ENCODE data around the gene GGT1.
"Not testable (repeated sequence)": the region's sequence is repeated elsewhere in the genome, so short reads cannot be mapped to it uniquely, and the experiment has no call there.

DNA sequence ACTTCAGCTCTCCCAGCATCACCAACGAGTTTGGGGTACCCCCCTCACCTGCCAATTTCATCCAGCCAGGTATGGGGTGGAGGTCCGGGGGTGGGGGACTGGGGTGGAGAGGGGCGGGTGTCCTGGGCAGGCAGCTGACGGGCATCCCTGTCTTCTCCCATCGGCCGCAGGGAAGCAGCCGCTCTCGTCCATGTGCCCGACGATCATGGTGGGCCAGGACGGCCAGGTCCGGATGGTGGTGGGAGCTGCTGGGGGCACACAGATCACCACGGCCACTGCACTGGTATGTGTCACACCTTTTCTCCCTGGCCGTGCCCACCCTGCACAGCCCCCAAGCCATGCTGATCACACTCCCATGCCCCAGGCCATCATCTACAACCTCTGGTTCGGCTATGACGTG is 24.9 kb downstream of the GGT1 start:
- TF ChIP-seq, protein P1, sequence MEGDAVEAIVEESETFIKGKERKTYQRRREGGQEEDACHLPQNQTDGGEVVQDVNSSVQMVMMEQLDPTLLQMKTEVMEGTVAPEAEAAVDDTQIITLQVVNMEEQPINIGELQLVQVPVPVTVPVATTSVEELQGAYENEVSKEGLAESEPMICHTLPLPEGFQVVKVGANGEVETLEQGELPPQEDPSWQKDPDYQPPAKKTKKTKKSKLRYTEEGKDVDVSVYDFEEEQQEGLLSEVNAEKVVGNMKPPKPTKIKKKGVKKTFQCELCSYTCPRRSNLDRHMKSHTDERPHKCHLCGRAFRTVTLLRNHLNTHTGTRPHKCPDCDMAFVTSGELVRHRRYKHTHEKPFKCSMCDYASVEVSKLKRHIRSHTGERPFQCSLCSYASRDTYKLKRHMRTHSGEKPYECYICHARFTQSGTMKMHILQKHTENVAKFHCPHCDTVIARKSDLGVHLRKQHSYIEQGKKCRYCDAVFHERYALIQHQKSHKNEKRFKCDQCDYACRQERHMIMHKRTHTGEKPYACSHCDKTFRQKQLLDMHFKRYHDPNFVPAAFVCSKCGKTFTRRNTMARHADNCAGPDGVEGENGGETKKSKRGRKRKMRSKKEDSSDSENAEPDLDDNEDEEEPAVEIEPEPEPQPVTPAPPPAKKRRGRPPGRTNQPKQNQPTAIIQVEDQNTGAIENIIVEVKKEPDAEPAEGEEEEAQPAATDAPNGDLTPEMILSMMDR (IDR thresholded peaks at IDR 0.05): not testable (repeated sequence)
- TF ChIP-seq POLR2A (IDR thresholded peaks at IDR 0.05): not testable (repeated sequence)
